Keratinocyte (primary cell): ENCODE results near the gene AGR2. TPM values are rescaled to one million over a fixed set of nuclear protein-coding genes. Genes with fewer than 3 reads are reported as not detected.

Experiments used
- DNase-seq: peaks from one replicate; pipeline ENCODE4 v3.0.0-alpha.2; 2011; ENCODE audit warnings: low read depth, missing footprints, low spot score
- FAIRE-seq: peaks from 2 replicates; lab custom pipeline; 2011; peaks lifted over from hg19 to GRCh38; lab: Jason Lieb, UNC
- H2AFZ ChIP-seq: 2 replicates; pipeline ENCODE4 v1.6.0; 2012; ENCODE audit warnings: low read length, control low read depth, inconsistent platforms; ENCODE audit not compliant: control insufficient read depth
- H3K27ac ChIP-seq: 2 replicates; pipeline ENCODE4 v1.5.1; 2011; ENCODE audit warnings: low read length; ENCODE audit not compliant: control insufficient read depth, insufficient read depth
- H3K27me3 ChIP-seq: 3 replicates; pipeline ENCODE4 v1.6.0; 2011; ENCODE audit warnings: low read length; ENCODE audit not compliant: control insufficient read depth, insufficient read depth; ENCODE audit errors: extremely low read depth
- H3K36me3 ChIP-seq, 2 experiments: 2 replicates in 1 of 2; 3 replicates in 1 of 2; pipeline ENCODE4 v1.5.1; 2011; ENCODE audit warnings: low read length in 2 of 2, mild to moderate bottlenecking in 1 of 2; ENCODE audit not compliant: control insufficient read depth in 2 of 2, insufficient read depth in 2 of 2; ENCODE audit errors: extremely low read depth in 1 of 2
- H3K4me1 ChIP-seq: 3 replicates; pipeline ENCODE4 v1.5.1; 2011; ENCODE audit warnings: low read length; ENCODE audit not compliant: control insufficient read depth, insufficient read depth; ENCODE audit errors: extremely low read depth
- H3K4me2 ChIP-seq: 3 replicates; pipeline ENCODE4 v1.6.0; 2011; ENCODE audit warnings: low read depth, low read length; ENCODE audit not compliant: control insufficient read depth, insufficient read depth; ENCODE audit errors: extremely low read depth
- H3K4me3 ChIP-seq, 3 experiments: fragments of 200-600 bp in 1 of 3; sonication (generic) in 1 of 3; 2 replicates in 2 of 3; 3 replicates in 1 of 3; pipeline ENCODE4 v1.5.1; 2011 to 2016; ENCODE audit warnings: low read length in 3 of 3, mild to moderate bottlenecking in 3 of 3, control low read depth in 2 of 3, inconsistent platforms in 1 of 3, low read depth in 1 of 3, mixed read lengths in 1 of 3, mixed run types in 1 of 3, moderate library complexity in 1 of 3; ENCODE audit not compliant: control insufficient read depth in 2 of 3, insufficient read depth in 2 of 3; ENCODE audit errors: extremely low read depth in 1 of 3
- H3K79me2 ChIP-seq: 2 replicates; pipeline ENCODE4 v1.6.0; 2012; ENCODE audit warnings: low read length; ENCODE audit not compliant: control insufficient read depth, insufficient read depth
- H3K9ac ChIP-seq: 3 replicates; pipeline ENCODE4 v1.6.0; 2011; ENCODE audit warnings: low read length; ENCODE audit not compliant: control insufficient read depth, insufficient read depth; ENCODE audit errors: extremely low read depth
- H3K9me1 ChIP-seq: 3 replicates; pipeline ENCODE4 v1.6.0; 2011; ENCODE audit warnings: low read length; ENCODE audit not compliant: control insufficient read depth, insufficient read depth; ENCODE audit errors: extremely low read depth
- H3K9me3 ChIP-seq: 2 replicates; pipeline ENCODE4 v1.5.1; 2012; ENCODE audit warnings: low read depth, low read length; ENCODE audit not compliant: control insufficient read depth
- H4K20me1 ChIP-seq: 3 replicates; pipeline ENCODE4 v1.6.0; 2011; ENCODE audit warnings: low read length; ENCODE audit not compliant: control insufficient read depth, insufficient read depth; ENCODE audit errors: extremely low read depth
- CTCF ChIP-seq, 3 experiments: IDR thresholded peaks in 1 of 3; conservative IDR thresholded peaks in 1 of 3; optimal IDR thresholded peaks in 1 of 3; 2 replicates in 2 of 3; 3 replicates in 1 of 3; pipeline versions ENCODE3 to v1.5.1; 2011; ENCODE audit warnings: low read length in 3 of 3, mild to moderate bottlenecking in 3 of 3, moderate library complexity in 2 of 3, control low read depth in 1 of 3, inconsistent platforms in 1 of 3; ENCODE audit not compliant: insufficient read depth in 2 of 3; ENCODE audit errors: extremely low read depth in 1 of 3
- EZH2 ChIP-seq: IDR thresholded peaks from one replicate; pipeline ENCODE4 v1.6.1; 2012; ENCODE audit warnings: inconsistent platforms, mild to moderate bottlenecking, low read length, moderate library complexity
- dilution Hi-C: fragments of 300-500 bp; cut with MboI; formaldehyde crosslinking; loops from one replicate; pipeline ENCODE4 v1.7.0; 2020; ENCODE audit warnings: low sequenced_read_pairs; ENCODE audit not compliant: extremely low pct_ligation_motif_present
- polyA plus RNA-seq, 5 experiments: library from polyadenylated mRNA; depleted of rRNA in 3 of 5; stranded (reverse) in 3 of 5; stranded (forward) in 1 of 5; unstranded in 1 of 5; fragments of >200 nt; gene quantifications; 1 replicate in 1 of 5; 2 replicates in 3 of 5; 3 replicates in 1 of 5; pipeline versions ENCODE4 v1.2.1 to v1.2.3, GENCODE V29; 2011 to 2012; ENCODE audit warnings: missing spikeins in 2 of 5, low read depth in 1 of 5, low replicate concordance in 1 of 5

Gene AGR2
- polyA plus RNA-seq, 1 donor (not counting 4 experiments of a cell fraction or from before 2014, with no cell fraction given), result 2.3 TPM

- Histone ChIP-seq H3K27me3 (no peaks in the 10 kb centered on the region), H3K27ac (no peak overlapping the region), H3K79me2 (no peaks in the 10 kb centered on the region), H3K4me1 (no peaks in the 10 kb centered on the region), H2AFZ (no peak overlapping the region), H3K4me2 (no peak overlapping the region), H3K9me1 (no peaks in the 10 kb centered on the region), H3K9ac (no peak overlapping the region), H4K20me1 (no peaks in the 10 kb centered on the region), H3K36me3 (no peaks in the 10 kb centered on the region), H3K4me3 (no peak overlapping the region), H3K9me3 (no peaks in the 10 kb centered on the region)
- dilution Hi-C loops, result no loop called here
- DNase-seq (no peak), FAIRE-seq (no peak)
- TF ChIP-seq CTCF (optimal IDR thresholded peaks at IDR 0.05 in 1 of 3, IDR thresholded peaks at IDR 0.05 in 1 of 3, conservative IDR thresholded peaks at IDR 0.05 in 1 of 3; ENCODE audit: extremely low read depth in 1 of 3, insufficient read depth in 2 of 3, low read length in 3 of 3) (no peak), EZH2 (no peak)
Measured at GRCh38 chr7:16815001-16815400, 10.2 kb upstream of the AGR2 start.

GRCh38 chr7:16813232-16813616 lies 8.4 kb upstream of the AGR2 start:
- TF ChIP-seq CTCF (optimal IDR thresholded peaks at IDR 0.05 in 1 of 3, IDR thresholded peaks at IDR 0.05 in 1 of 3, conservative IDR thresholded peaks at IDR 0.05 in 1 of 3; ENCODE audit: extremely low read depth in 1 of 3, insufficient read depth in 2 of 3, low read length in 3 of 3) (no peak), EZH2 (no peak)
- Histone ChIP-seq H3K4me2 (no peak overlapping the region), H3K9ac (no peak overlapping the region), H3K27ac (no peak overlapping the region), H3K9me1 (no peaks in the 10 kb centered on the region), H3K4me3 (no peak overlapping the region), H2AFZ (no peak overlapping the region), H3K79me2 (no peaks in the 10 kb centered on the region), H3K4me1 (no peaks in the 10 kb centered on the region), H3K36me3 (no peaks in the 10 kb centered on the region), H3K27me3 (no peaks in the 10 kb centered on the region), H4K20me1 (no peaks in the 10 kb centered on the region), H3K9me3 (no peaks in the 10 kb centered on the region)
- DNase-seq, result no peak
- dilution Hi-C loops, result no loop called here
- no peak for FAIRE-seq
